HG02884 (cell line): ENCODE data around the gene HMSD.
A peak's percentile ranks its signal among the peaks of the same experiment; 100 is the strongest.

Experiments
- ATAC-seq: cut with Tn5 transposase; IDR thresholded peaks from one replicate; pipeline ENCODE4 v1.9.1; 2021; ENCODE audit warnings: mild to moderate bottlenecking, moderate library complexity; ENCODE audit not compliant: unreplicated experiment

The HMSD gene

GRCh38 chr18:63953811-63954210 lies 4.7 kb downstream of the HMSD start:
- ATAC-seq: no peak

- ATAC-seq: no peak
Observed at GRCh38 chr18:63956755-63957154, 7.7 kb downstream of the HMSD start.

- ATAC-seq: no peak
Observed at GRCh38 chr18:63960891-63961290, 11.8 kb downstream of the HMSD start.

GRCh38 chr18:63961435-63961980 lies 12.4 kb downstream of the HMSD start:
- no peak for ATAC-seq

- no peak for ATAC-seq
Observed at GRCh38 chr18:63962137-63962536, 13.0 kb downstream of the HMSD start.

GRCh38 chr18:63963615-63964256 lies 14.6 kb downstream of the HMSD start:
- peak; percentile 80 for ATAC-seq

GRCh38 chr18:63964908-63965307 lies 15.8 kb downstream of the HMSD start:
- ATAC-seq: no peak

GRCh38 chr18:63965716-63966330 lies 16.7 kb downstream of the HMSD start:
- no peak for ATAC-seq

GRCh38 chr18:63969942-63970808 lies 21.1 kb downstream of the HMSD start, which contains the start of gene SERPINB8:
Gene SERPINB8, plus strand, starts transcription at chr18:63970081. Its CDS starts 8,228 bp downstream, at chr18:63978309.
- peak; percentile 89 for ATAC-seq

- ATAC-seq: peak; percentile 3
Observed at GRCh38 chr18:63970809-63971205, 21.7 kb downstream of the HMSD start.

GRCh38 chr18:63971320-63972001 lies 22.4 kb downstream of the HMSD start:
- no peak for ATAC-seq

- ATAC-seq: no peak
Observed at GRCh38 chr18:63972002-63972376, 22.9 kb downstream of the HMSD start.

GRCh38 chr18:63974991-63975390 lies 25.9 kb downstream of the HMSD start:
- ATAC-seq: no peak

GRCh38 chr18:63975628-63976027 lies 26.5 kb downstream of the HMSD start:
- ATAC-seq: peak; percentile 44

- no peak for ATAC-seq
Observed at GRCh38 chr18:63977040-63977439, 27.9 kb downstream of the HMSD start.

GRCh38 chr18:63979409-63979920 lies 30.4 kb downstream of the HMSD start:
- ATAC-seq: peak; percentile 79

- ATAC-seq: no peak
Observed at GRCh38 chr18:63980027-63980426, 30.9 kb downstream of the HMSD start.

- no peak for ATAC-seq
Observed at GRCh38 chr18:63980896-63981460, 31.9 kb downstream of the HMSD start.

- no peak for ATAC-seq
Observed at GRCh38 chr18:63981719-63982118, 32.6 kb downstream of the HMSD start.

- ATAC-seq: no peak
Observed at GRCh38 chr18:63982361-63982760, 33.3 kb downstream of the HMSD start.
